Stimulated activated CD4-positive, alpha-beta T cell treated with anti-CD3 and anti-CD28 coated beads, Interleukin-1b, Interleukin-23, amount 100 ng/mL, for 48 hours (primary cell): ENCODE data around the gene GPSM1.
A peak's percentile ranks its signal among the peaks of the same experiment; 100 is the strongest.

ENCODE experiments used
- DNase-seq: peaks from one replicate; pipeline ENCODE4 v3.0.0-alpha.2; 2020

Gene GPSM1

GRCh38 chr9:136306211-136307208 lies 20.8 kb upstream of the GPSM1 start:
- DNase-seq = no peak

GRCh38 chr9:136307215-136307750 lies 20.1 kb upstream of the GPSM1 start:
- no peak for DNase-seq

- no peak for DNase-seq
Measured at GRCh38 chr9:136308006-136308701, 19.2 kb upstream of the GPSM1 start.

GRCh38 chr9:136308702-136309053 lies 18.7 kb upstream of the GPSM1 start:
- no peak for DNase-seq

- no peak for DNase-seq
Measured at GRCh38 chr9:136309101-136309801, 18.1 kb upstream of the GPSM1 start.

DNA sequence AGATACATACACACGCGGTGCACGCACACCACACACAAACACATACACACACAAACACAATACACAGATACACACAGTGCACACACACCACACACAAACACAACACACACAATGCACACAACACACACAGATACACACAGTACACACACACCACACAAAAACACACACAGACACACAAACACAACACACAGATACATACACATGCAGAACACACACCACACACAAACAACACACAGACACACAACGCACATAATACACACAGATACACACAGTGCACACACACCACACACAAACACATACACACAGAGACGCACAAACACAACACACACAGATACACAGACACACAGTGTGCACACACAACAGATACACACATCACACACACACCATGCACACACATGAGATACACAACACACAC lies 17.5 kb upstream of the GPSM1 start:
- DNase-seq = no peak

DNA sequence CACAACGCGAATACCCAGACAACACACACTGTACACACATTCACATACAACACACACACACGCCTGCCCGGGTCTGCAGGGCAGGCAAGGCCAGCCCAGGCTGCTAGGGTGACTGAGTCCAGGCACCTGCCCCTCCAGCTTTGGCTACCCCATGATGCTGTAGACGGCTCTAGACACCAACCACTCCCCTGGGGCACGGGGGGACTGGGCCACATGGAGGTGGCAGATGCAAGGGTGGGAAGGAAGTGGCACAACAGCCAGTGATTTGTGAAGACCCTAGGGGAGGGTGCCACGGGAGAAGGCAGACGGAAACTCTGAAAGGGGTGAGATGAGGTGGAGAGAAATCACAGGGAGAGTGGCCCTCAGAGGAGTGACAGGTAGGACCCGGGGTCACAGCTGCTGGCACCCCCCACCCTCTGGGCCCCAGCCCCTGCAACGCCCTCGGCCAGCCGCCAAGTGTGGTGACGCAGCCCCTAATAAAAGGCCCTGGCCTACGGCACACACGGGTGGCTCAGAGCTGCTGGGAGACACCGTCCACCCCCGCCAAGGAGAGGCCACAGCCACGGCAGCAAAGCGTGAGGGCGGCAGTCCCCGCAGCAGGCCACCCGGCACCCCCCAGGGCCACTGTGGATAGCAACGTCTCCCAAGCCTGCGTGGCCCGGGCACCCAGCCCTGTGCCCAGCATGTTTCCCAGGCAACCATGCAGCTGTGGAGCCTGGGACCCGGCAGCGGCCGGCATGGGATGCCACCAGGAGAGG lies 16.9 kb upstream of the GPSM1 start:
- DNase-seq = no peak

GRCh38 chr9:136311051-136312008 lies 16.0 kb upstream of the GPSM1 start:
- no peak for DNase-seq

DNA sequence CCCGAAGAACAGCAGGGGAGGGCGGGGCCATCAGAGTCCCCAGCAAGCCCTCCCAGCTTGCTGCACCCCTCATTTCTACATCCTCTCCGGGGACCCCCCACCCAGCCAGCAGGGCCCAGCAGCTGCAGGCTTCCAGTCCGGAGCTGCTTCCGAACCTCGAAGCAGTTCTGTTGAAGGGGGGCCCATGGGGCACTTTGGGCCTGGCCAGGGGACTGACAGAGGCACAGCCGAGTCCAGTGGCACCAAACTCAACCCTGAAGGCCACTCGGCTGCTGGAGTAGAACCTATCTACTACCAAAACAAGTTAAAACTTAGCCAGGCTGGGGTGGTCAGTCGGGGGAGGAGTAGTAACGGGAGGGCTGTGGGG lies 15.3 kb upstream of the GPSM1 start:
- DNase-seq = no peak

DNA sequence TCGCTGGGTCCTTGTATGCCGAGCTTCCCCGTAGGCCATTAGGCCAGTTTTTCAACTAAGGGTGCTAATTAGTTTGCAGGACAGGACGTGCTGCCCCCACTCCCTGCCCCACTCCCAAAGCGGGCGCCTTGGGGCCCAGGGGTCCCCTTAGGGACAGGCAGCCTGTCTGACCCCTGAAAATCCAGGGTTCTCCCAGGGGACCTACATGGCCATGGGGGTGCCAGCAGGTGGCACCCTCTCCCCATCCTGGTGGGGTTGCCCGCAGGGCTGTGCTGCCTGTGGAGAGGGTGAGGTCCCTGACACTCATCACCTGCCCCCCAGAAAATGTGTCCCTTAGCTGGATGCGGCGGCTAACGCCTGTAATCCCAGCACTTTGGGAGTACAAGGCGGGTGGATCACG lies 14.9 kb upstream of the GPSM1 start:
- peak; percentile 28 for DNase-seq

- no peak for DNase-seq
Measured at GRCh38 chr9:136313111-136314055, 14.0 kb upstream of the GPSM1 start.

- no peak for DNase-seq
Measured at GRCh38 chr9:136314056-136314416, 13.3 kb upstream of the GPSM1 start.

DNA sequence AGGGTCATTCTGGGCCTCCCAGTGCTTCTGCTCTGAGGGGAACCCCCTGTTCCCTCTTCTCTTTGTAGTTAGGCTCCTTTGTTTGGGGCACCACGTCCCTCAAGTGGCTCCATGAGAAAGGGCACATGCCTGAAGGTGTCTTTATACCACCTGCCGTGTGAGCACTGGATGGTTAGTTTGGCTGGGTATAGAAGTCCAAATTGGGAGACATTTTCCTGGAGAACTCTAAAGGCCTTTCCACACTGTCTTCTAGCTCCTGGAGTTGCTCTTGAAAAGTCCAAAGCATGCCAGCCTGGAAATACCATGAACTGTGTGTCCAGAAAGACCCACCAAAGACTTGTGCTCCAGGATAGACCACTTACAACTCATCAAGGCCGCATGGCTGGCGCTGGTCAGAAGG lies 12.4 kb upstream of the GPSM1 start:
- DNase-seq = no peak

- no peak for DNase-seq
Measured at GRCh38 chr9:136316271-136316751, 11.0 kb upstream of the GPSM1 start.

GRCh38 chr9:136316896-136317676 lies 10.3 kb upstream of the GPSM1 start:
- no peak for DNase-seq

GRCh38 chr9:136317695-136318094 lies 9.6 kb upstream of the GPSM1 start:
- no peak for DNase-seq

DNA sequence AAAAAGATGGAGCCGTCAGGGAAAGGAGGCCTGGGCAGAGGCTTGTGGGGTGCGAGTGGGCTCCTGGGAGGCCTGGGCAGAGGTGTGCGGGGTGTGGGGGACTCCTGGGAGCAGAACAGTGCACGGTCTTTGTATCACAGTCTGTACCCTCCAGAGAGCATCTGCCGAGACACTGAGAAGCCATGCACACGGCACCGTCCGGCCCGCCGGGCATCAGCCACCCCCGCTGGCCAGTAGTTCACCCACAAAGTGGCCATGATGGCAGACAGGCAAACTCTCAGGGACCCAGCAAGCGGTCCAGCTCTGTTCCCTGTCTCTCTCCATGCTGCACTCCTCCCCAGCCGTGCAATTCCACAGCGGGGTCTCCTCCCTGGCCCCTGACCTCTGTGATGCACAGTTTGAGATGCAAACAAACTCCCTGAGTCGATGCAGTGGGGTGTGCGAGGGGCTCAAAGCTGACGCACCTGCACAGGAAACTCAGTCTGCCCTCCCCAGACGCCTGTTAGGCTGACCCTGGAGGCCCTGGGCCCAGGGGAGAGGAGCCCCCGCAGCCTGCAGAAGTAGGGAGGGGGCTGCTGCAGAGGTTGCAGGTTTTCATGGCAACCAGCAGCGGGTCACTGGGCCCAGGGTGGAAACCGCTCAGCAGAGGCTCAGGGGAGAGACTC lies 9.1 kb upstream of the GPSM1 start:
- no peak for DNase-seq

- DNase-seq = no peak
Measured at GRCh38 chr9:136318776-136319241, 8.5 kb upstream of the GPSM1 start.
